HepG2 (cell line): ENCODE results near the gene APPBP2. TPM values are rescaled to one million over a fixed set of nuclear protein-coding genes. Genes with fewer than 3 reads are reported as not detected.
A peak's percentile ranks its signal among the peaks of the same experiment; 100 is the strongest.

Experiments
- ARNTL ChIP-seq: sonication (generic); formaldehyde crosslinking; IDR thresholded peaks from 2 replicates; pipeline ENCODE4 v1.4.0; 2020; ENCODE audit warnings: mild to moderate bottlenecking, missing genetic modification reagents
- BRD4 ChIP-seq: sonication (generic); formaldehyde crosslinking; IDR thresholded peaks from 2 replicates; pipeline ENCODE4 v1.4.0; 2020; ENCODE audit warnings: missing genetic modification reagents
- CCAR2 ChIP-seq: fragments of 200-400 bp; formaldehyde crosslinking; optimal IDR thresholded peaks from 2 replicates; pipeline ENCODE3; 2018; ENCODE audit warnings: low read depth, mild to moderate bottlenecking, low read length, moderate library complexity
- CHD2 ChIP-seq: IDR thresholded peaks from 2 replicates; pipeline ENCODE4 v1.6.1; 2011; ENCODE audit warnings: low read depth, low read length, improper control_type of control experiment
- DMAP1 ChIP-seq: IDR thresholded peaks from 2 replicates; pipeline ENCODE4 v1.6.1; 2016
- E2F2 ChIP-seq: sonication (generic); formaldehyde crosslinking; IDR thresholded peaks from 2 replicates; pipeline ENCODE4 v1.4.0; 2020; ENCODE audit warnings: missing genetic modification reagents, borderline replicate concordance
- ETV5 ChIP-seq: IDR thresholded peaks from 2 replicates; pipeline ENCODE4 v1.6.1; 2018; ENCODE audit warnings: missing biosample characterization, missing genetic modification reagents, inconsistent platforms, borderline replicate concordance
- FOXP4 ChIP-seq: sonication (generic); formaldehyde crosslinking; IDR thresholded peaks from 2 replicates; pipeline ENCODE4 v1.4.0; 2020; ENCODE audit warnings: missing genetic modification reagents
- HNRNPLL ChIP-seq: fragments of 200-400 bp; formaldehyde crosslinking; IDR thresholded peaks from 2 replicates; pipeline ENCODE4 v1.6.1; 2017; ENCODE audit warnings: mild to moderate bottlenecking, low read depth, low read length; ENCODE audit not compliant: poor library complexity, severe bottlenecking
- MLX ChIP-seq: IDR thresholded peaks from 2 replicates; pipeline ENCODE4 v1.6.1; 2016
- NR2C2 ChIP-seq: sonication (generic); formaldehyde crosslinking; IDR thresholded peaks from 2 replicates; pipeline ENCODE4 v1.4.0; 2020; ENCODE audit warnings: missing genetic modification reagents, mild to moderate bottlenecking, moderate library complexity, borderline replicate concordance
- PITX1 ChIP-seq: sonication (generic); formaldehyde crosslinking; IDR thresholded peaks from 2 replicates; pipeline ENCODE4 v1.5.1; 2020; ENCODE audit warnings: mild to moderate bottlenecking, missing genetic modification reagents
- RBAK ChIP-seq: sonication (generic); formaldehyde crosslinking; IDR thresholded peaks from 2 replicates; pipeline ENCODE4 v1.5.1; 2020; ENCODE audit warnings: mild to moderate bottlenecking, missing genetic modification reagents
- RXRB ChIP-seq: IDR thresholded peaks from 2 replicates; pipeline ENCODE4 v1.6.1; 2016; ENCODE audit warnings: borderline replicate concordance, missing genetic modification reagents, missing compliant biosample characterization
- ZBTB1 ChIP-seq: sonication (generic); formaldehyde crosslinking; IDR thresholded peaks from 2 replicates; pipeline ENCODE4 v1.4.0; 2020; ENCODE audit warnings: missing genetic modification reagents, borderline replicate concordance
- ZMYM3 ChIP-seq: sonication (generic); formaldehyde crosslinking; IDR thresholded peaks from 2 replicates; pipeline ENCODE4 v1.5.1; 2020; ENCODE audit warnings: mild to moderate bottlenecking, missing genetic modification reagents
- ZNF205 ChIP-seq: IDR thresholded peaks from 2 replicates; pipeline ENCODE4 v1.6.1; 2018; ENCODE audit warnings: missing biosample characterization, missing genetic modification reagents
- ZNF362 ChIP-seq: sonication (generic); formaldehyde crosslinking; IDR thresholded peaks from 2 replicates; pipeline ENCODE4 v1.4.0; 2020; ENCODE audit warnings: missing genetic modification reagents, mild to moderate bottlenecking, borderline replicate concordance
- ZNF484 ChIP-seq: sonication (generic); formaldehyde crosslinking; IDR thresholded peaks from 2 replicates; pipeline ENCODE4 v1.5.1; 2020; ENCODE audit warnings: mild to moderate bottlenecking, low read depth, missing genetic modification reagents, borderline replicate concordance
- ZNF616 ChIP-seq: sonication (generic); formaldehyde crosslinking; IDR thresholded peaks from 2 replicates; pipeline ENCODE4 v1.5.0; 2020; ENCODE audit warnings: low read depth, mild to moderate bottlenecking, missing genetic modification reagents
- ZNF720 ChIP-seq: sonication (generic); formaldehyde crosslinking; IDR thresholded peaks from 2 replicates; pipeline ENCODE4 v1.4.0; 2020; ENCODE audit warnings: missing genetic modification reagents
- ZNF775 ChIP-seq: sonication (generic); formaldehyde crosslinking; IDR thresholded peaks from 2 replicates; pipeline ENCODE4 v1.4.0; 2020; ENCODE audit warnings: missing genetic modification reagents, mild to moderate bottlenecking, moderate library complexity, borderline replicate concordance
- ZNF781 ChIP-seq: sonication (generic); formaldehyde crosslinking; IDR thresholded peaks from 2 replicates; pipeline ENCODE4 v1.5.1; 2020; ENCODE audit warnings: borderline replicate concordance, mild to moderate bottlenecking, missing genetic modification reagents; ENCODE audit errors: not compliant biosample characterization
- ZNF800 ChIP-seq: sonication (generic); formaldehyde crosslinking; IDR thresholded peaks from 2 replicates; pipeline ENCODE4 v1.4.0; 2020; ENCODE audit warnings: missing genetic modification reagents
- polyA plus RNA-seq, 8 experiments: library from polyadenylated mRNA; depleted of rRNA in 3 of 8; stranded (reverse) in 7 of 8; unstranded in 1 of 8; fragments of >200 nt; fragmentation: Illumina TruSeq in 4 of 8; extraction: Trizol in 4 of 8; gene quantifications; 2 replicates each; pipeline versions ENCODE4 v1.2.1 to v1.2.3, GENCODE V29; 2011 to 2016; ENCODE audit warnings: low read depth in 4 of 8, missing spikeins in 1 of 8, mixed read lengths in 1 of 8; ENCODE audit not compliant: insufficient read depth in 1 of 8
- total RNA-seq, 5 experiments: library from RNA; depleted of rRNA; stranded (reverse); fragments of >200 nt; fragmentation: Illumina TruSeq; extraction: Trizol; gene quantifications; 2 replicates each; pipeline ENCODE4 v1.2.3, GENCODE V29; 2016; ENCODE audit warnings: low read depth in 1 of 5

The APPBP2 gene
- total and polyA plus RNA-seq, 2 of the 13 experiments (the other 11 are each of a cell fraction or from before 2014, with no cell fraction given): 17.5 to 45.8 TPM

- TF ChIP-seq ZNF800 (CRISPR knock-in tag) (0 out of 2 replicates have a peak, but pooled peaks have one; percentile 18), ZNF362 (CRISPR knock-in tag) (0 out of 2 replicates have a peak, but pooled peaks have one; percentile 12), ZMYM3 (CRISPR knock-in tag) (peak; percentile 19; the same call in 1 of the 2 replicates), ZBTB1 (no peak), DMAP1 (no peak; the same call in 1 of the 2 replicates), ZNF720 (CRISPR knock-in tag) (0 out of 2 replicates have a peak, but pooled peaks have one; percentile 32), RXRB (CRISPR knock-in tag) (peak; percentile 12; the same call in 1 of the 2 replicates), ETV5 (CRISPR knock-in tag) (no peak), ZNF484 (CRISPR knock-in tag) (no peak), ZNF205 (CRISPR knock-in tag) (no peak), MLX (CRISPR knock-in tag) (no peak), CHD2 (no peak), ZNF616 (no peak), CCAR2 (no peak), ZNF781 (CRISPR knock-in tag) (peak; percentile 56), ARNTL (CRISPR knock-in tag) (0 out of 2 replicates have a peak, but pooled peaks have one; percentile 41), RBAK (no peak), E2F2 (CRISPR knock-in tag) (no peak), NR2C2 (CRISPR knock-in tag) (no peak), ZNF775 (CRISPR knock-in tag) (0 out of 2 replicates have a peak, but pooled peaks have one; percentile 33), FOXP4 (CRISPR knock-in tag) (no peak), HNRNPLL (no peak), BRD4 (CRISPR knock-in tag) (peak; percentile 29; the same call in 1 of the 2 replicates), PITX1 (CRISPR knock-in tag) (0 out of 2 replicates have a peak, but pooled peaks have one; percentile 16)
Measured at GRCh38 chr17:60560860-60561257, 34.8 kb upstream of the APPBP2 start (continued).
